ENCODE measurements around the gene BTBD7.

- TF ChIP-seq CTCF (optimal IDR thresholded peaks at IDR 0.05 in 1 of 3, IDR thresholded peaks at IDR 0.05 in 1 of 3, conservative IDR thresholded peaks at IDR 0.05 in 1 of 3; ENCODE audit: extremely low read depth in 1 of 3, insufficient read depth in 2 of 3, low read length in 3 of 3) (peak in 1 of 3 experiments; percentile 36), EZH2 (IDR thresholded peaks at IDR 0.05; ENCODE audit: low read length) (no peak)
These were observed at the start of gene BTBD7 for GRCh38 chr14:93332853-93333630.
